C1 segment of cervical spinal cord (tissue), 14 donors: ENCODE data around the gene FOXG1.

Experiments
- DNase-seq, 14 donors: peaks; one replicate each; lab custom pipeline; 2025; lab: John Stamatoyannopoulos, UW

FOXG1 gene

DNA sequence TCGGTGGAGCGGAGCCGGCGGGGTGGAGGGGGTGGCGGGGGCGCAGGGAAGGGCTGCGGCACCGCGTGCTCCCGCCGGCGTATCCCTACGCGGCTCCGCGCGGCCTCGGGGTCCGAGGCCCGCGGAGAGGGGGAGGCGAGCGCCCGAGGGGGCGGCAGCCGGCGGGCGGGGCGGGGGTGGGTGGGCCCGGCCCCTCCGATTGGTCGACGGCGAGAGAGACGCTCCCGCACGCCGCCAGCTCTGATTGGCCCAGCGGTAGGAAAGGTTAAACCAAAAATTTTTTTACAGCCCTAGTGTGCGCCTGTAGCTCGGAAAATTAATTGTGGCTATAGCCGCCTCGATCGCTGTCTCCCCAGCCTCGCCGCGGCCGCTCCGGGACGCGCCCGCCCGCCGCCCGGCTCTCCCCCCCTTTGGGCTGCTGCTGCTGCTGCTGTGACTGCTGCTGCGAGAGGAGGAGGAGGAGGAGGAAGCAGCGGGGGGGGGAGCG, at the start of gene FOXG1:
Gene FOXG1, plus strand, starts transcription at position 319 of the 487 bp plus-strand sequence. CDS start 493 bp downstream, outside the sequence.
- DNase-seq: no peak

DNA sequence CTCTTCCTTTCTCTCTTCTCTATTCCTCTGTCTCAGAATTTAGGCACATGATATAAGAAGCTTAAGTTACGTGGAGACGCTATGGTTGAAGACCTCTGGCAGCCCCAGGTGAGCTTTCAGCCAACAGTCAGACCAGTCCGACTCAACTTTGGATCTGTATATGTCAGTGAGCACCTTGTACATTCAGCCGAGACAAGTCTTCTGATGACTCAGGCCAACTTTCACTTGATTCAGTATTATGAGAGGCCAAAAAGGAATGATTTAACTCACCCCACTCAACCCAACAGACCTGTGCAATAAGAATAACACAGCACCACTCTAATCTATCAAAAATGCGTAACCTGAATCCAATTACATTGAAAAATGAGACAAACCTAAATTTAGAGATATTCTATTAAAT, 47.5 kb upstream of the FOXG1 start:
- no peak for DNase-seq

DNA sequence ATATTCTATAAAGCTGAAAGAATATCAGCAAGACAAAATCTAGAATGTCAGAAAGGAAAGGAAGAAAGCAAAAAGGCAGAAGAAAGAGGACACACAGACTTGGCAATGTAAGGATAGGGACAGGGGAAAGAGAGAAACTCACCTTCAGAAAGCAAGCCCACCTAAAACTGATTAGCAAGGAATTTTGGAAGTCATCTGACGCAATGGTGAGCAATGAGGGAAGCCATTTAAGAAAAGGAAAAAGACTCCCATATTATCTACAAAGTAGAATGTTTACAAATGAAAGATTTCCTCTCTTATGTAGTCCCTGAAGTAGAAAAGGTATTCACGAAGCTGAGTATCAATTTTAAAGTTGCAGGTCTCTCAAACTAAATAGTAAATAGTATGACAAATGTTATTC, 35.2 kb upstream of the FOXG1 start:
- DNase-seq: no peak

DNA sequence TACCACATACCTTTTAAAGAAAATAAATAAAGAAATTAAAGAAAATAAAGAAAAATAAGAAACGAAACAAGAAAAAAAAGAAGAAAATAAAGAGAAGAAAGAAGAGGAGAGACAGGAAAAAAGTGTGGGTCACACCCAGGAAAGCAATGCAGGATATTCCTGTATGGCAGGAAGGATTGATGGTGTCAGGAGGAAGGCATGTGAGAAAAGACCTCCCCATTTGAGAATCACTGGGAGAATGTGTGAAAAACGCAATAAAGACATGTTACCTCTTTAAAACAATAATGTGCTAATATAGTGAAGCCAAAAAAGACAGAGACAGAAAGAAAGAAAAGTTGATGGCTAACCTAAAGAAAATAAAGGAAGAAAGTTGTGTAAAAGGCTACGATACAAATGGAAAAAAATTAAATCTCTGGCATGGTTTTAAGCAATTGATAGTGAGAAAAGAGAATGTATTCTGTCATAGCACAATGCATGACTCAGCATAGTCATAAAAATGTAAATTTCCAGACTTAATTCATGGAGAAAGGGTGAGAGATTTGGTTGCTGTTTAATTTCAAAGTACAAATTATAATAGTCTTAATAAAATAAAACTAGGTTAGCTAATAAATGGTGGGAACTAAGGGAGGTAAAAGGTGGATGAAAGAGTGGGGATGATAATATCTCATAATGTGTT, 24.3 kb upstream of the FOXG1 start:
- no peak for DNase-seq

DNA sequence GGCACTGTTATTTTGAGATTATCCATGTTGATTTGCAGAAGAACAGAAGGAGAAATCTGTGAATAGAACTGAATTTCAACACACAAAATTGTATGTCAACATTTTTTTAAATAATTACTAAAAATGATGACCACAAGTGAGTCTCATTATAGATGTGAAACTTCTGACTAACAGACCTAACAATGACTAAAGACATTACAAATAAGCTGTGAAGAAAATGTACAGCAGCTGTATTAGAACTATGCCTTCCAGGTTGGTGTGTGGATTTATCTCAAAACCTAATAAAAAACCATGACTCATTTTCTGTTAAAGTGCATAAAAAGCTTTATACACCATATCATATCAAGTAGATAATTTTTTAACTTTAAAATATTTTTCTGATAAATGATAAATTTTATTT, 22.5 kb upstream of the FOXG1 start:
- DNase-seq: no peak

DNA sequence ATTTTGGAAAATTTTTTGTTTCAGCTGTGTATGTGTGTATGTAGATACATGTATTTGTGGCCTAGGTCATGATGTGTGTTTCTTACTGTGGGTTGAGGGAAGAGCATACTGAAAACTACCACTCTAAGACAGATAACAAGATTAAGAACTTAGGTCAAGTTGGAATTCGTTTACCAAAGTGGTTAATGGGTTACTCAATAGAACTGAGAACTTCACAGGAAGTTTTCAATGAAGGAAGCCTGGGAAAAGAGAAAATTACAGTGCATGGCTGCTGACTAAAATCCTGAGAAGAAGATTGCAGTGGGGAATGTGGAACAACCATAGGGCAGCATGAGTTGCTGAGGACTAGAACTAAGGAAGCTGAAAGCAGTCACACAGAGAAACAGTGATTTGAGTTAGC, 21.4 kb upstream of the FOXG1 start:
- no peak for DNase-seq

DNA sequence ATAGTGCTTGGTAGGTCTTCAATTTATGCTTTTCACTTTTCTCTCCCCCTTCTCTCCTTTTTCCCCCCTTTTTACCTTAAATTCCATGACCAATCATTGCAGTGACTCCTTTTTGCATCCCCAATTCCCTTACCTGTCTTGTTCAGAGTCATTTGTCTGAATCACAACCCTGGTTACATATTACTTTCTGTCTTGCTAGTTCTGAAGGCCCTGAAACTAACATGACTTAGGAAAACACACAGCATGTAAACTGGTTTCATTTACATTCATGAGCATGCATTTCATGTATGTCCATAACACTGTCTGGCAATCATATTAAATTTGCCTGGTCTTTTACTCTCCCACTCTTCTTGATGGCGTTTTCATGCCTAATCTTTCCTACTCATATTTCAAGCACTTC, 20.3 kb upstream of the FOXG1 start:
- DNase-seq: no peak

DNA sequence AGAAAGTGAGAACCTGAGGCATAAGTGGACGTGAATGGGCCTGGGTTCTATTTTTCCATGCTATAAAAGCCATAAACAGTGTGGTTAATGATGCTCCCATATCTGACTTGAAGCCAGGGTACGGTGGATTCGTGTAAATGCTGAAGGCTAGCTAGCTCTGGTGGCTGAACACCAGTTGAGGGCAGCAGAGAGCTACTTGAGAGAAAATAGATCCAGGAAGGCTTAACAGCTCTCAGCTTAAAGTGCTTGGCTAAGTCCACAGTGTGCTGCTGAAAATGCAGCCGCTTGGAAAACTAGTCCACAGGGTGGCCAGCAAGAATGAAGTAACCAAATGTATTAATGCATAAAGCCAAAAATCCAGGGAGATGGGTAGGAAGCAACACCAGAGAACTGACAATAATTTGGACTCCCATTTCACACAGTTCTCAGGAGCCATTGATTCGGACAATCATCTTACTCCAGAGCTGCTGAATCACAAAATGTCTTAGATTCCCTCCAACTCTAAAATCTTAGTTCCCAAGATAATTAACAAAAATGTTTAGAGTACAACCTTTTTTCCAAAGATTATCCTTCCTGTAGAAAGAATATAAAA, 15.0 kb upstream of the FOXG1 start:
- DNase-seq: peak in 1 of 14 donors; percentile 2

DNA sequence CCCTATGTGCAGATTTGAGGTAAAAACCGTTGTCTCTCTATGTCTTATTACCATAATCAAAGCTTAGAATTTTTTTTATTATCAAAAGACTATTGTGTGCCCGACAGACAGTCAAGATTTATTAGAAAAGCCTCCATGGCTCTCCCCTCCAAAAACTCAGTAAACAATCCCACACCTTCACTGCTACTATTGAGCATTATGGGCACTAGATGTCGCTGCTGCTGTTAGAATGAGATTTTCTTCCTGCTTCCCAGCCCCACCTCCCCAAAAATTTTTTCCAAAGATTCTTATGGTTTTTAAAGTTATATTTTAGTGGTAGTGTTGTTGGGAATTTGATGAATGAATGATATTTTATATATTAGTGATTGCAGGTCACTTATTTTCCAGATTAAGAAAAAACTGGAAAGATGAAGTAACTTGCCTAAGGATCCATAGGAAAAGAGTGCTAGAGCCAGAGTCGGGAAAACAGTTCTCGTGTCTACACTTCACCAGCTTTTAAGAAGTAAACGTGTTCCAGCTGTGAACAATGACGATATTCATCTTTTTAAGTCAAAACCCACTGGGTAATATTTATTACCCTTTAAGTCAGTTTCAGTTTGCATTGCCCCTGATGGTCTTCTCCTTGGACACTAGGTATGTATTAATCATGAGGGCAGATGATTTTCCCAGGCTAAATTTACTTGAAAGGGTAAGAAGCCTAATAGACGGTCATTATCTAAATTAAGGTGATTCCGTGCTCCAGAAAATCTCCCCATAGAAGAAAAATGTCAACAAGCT, 12.2 kb upstream of the FOXG1 start:
- DNase-seq: no peak

DNA sequence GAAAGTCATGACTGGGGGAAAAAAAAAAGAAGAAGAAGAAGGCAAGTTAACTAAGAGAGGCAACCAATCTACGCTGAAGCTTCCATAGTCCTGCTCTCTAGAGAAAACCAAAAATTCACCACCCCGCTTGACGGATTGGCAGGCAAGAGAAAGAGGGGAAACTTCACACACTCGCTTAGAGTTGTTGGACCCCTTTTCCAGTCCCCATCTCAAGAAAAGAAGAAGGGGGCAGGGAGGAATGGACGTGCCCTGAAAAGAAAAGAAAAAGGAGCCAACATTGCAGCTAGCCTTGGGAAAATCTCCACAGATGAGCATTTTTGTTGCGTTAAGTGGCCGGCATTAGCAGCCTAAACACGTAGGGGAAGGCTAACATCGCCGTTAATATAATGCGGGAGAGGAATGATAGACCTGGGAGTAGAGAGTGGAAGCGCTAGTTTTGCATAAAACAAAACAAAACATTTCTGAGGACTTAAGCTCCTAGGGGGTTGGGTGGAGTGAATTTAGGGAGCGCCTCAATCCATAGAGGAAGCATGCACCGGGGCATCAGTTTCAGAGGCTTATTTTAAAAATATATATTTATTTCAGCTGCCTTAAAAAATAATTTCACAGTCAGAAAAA, 11.3 kb upstream of the FOXG1 start:
- no peak for DNase-seq

DNA sequence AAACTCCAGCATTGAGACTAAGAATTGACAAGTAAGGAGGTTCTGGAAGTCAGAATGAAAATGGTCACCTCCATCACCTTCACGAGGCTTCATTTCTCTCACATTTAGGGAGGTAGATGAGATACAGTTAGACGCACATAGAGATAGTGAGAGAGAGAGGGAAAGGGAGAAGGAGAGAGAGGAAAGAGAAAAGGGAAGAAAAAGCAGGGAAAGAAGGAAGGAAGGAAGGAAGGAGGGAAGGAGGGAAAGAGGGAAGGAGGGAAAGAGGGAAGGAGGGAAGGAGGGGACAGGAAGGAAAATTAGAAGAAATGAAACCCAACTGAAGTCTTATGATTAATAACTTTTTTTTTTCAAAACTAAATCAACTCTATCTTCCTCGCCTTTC, 10.7 kb upstream of the FOXG1 start:
- DNase-seq: no peak

DNA sequence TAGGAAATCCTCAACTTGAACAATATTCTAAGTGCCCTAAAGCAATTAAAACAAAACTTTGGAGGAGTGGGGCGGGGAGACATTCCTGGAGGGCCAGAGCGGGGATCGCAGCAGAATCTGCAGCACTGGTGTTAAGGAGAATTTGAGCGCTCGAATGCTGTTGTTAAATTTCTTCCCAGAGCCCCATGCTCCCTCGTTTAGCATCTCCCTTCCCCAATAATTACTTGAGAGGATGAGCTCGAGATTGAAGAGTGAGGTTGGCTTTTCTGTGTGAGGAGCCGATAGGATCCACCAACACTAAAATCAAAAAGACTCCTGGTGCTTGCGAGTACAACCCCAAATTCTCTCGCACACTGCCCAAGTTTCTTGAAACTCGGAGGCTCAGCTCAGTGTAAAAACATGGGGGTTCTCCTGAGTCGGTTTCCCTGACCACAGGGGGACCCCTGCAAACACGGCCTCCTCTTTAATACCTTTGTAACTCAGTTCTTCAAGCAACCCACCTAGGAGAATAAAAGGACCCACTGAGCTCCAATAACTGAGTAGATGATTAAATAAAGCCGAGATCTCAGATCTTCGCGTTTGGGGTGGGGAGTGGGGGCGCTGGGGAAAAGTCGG, 10.2 kb upstream of the FOXG1 start:
- no peak for DNase-seq

DNA sequence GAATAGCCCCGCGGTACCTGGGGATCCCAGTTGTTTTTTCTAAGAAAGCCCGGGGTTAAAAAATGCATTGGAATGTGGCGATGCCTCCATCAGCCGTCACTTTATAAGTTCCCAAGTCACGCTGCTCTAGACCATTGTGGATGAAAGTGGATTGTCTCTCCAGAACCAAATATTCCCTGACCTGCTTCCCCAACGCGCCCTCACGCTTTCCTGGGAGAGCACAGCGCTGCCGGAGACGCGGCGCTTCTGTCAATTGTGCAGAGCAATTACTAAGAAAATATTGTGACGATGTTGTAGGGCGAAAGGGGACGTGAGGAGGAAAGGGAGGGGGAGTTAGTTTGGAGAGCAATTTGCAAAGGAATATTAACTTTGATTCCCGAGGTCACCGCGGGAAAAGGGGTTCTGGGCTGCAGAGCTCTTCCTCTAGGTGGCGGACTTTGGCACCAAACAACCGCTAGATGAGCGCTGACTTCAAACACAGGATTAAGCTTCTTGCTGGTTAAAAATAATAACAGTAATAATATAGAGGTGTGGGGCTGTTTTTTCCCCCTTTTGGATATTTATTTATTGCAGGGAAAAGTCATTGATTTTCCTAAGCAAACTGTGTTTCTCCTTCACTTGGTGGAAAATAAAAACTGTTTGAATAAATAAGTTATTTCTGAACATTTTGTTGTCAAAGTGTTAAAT, 9.6 kb upstream of the FOXG1 start:
- no peak for DNase-seq

DNA sequence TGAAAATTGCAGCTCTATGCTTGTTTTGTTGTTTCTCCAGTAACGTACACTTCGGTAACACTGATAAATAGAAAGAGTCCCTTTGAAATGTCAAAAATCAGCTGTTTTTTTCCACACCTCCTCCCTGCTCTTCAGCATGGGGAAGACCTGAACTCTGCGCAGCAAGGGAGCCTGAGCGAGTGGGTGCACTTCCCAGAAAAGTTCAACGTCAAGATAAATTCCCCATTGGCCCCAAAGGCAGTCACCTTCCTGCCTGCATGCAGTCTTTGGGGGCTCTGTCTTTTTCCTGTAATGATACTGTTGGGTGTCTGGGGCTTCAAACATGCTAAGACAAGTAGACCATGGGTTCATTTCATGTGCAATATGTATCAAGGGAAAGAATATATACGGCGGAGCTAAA, 8.8 kb upstream of the FOXG1 start:
- no peak for DNase-seq

DNA sequence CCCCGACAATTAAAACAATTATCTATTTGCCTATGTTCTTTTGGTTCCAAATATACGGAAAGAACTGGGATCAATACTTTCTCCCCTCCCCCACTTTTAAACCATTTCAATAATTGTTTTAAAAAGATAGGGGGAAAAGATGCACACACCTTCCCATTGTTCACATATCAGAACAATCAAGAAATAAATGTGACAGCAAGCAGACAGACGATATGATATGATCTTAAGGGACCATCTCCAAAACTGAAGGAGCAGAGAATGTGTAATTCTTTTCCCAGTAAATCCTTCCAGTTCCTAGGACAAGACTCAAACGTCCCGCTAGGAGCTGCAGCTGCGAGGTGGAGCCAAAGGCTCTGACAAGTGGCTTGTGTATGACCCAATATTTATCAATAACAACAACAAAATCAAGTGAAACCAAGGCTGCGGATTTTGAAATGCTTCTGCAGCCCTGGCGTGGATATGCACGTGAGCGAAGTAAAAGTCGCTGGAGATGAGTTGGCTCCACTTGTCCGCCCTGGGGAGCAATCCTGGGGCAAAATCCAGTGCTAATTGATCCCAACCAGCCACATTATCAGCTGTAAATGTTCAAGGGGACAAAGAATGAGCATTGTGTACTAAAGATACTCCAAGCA, 8.2 kb upstream of the FOXG1 start:
- no peak for DNase-seq

DNA sequence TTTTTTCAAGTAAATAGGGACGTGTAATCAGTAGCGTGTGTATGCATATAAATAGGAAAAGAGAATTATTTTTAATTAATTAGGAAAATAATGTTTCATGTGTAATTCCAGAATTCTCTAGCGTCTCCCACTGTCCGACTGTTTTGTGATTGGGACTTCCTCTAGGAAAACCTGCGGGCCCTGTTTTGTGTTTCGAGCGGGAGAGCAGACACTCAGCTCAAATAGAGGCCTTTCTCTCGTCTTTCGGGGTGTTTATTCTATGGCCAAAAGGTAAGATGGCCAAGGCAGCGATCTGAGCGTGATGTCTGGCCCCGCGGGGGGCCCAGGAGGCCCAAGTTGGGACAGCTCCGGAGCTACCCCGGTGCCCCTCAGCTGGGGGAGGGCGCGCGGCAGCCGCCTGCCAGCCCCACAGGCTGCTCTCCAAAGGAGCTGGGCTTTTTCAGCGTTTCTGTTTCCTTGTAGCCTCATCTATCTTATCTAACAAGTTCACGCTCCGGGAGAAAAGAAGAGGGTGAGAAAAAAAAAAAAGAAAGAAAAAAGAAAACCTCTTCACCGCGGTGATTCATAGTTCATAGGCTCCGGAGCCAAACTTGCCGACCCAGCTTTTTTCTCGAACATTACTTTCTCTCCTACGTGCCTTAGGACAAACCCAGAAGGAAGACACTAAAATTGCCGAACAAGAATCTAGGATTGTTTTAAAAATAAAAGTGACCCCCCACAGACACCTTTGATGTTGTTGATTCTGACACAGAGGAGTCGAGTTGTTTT, 7.5 kb upstream of the FOXG1 start:
- no peak for DNase-seq

DNA sequence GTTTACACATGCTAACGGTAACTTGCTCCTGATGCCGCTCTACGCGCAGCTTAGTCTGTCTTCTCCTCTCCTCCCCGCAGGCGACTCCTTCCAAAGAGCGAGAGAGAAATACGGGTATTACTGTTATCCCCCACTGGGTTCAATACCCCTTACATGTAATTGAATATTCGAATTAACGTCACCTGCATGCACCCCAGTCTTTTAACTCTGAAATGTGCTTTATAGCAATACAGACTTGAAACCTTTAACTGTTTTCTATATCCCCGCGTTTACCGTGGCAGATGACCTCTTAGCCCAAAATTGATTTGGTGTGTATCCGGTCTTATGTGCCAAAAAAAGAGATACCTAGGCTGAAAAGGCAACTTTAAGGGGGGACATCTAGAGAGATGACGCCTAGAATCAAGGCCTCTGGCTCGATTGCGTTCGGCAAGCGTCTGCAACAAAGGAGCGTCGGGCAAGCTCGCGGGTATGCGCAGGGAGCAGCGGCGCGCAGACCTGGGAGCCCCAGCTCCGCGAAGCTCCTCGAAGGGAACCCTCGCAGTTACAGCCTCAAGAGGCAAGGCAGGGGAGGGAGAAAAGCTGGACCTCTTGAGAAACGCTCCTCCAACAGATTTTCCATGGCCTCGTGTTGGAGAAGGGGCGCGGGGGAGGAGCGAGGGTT, 6.8 kb upstream of the FOXG1 start:
- no peak for DNase-seq

DNA sequence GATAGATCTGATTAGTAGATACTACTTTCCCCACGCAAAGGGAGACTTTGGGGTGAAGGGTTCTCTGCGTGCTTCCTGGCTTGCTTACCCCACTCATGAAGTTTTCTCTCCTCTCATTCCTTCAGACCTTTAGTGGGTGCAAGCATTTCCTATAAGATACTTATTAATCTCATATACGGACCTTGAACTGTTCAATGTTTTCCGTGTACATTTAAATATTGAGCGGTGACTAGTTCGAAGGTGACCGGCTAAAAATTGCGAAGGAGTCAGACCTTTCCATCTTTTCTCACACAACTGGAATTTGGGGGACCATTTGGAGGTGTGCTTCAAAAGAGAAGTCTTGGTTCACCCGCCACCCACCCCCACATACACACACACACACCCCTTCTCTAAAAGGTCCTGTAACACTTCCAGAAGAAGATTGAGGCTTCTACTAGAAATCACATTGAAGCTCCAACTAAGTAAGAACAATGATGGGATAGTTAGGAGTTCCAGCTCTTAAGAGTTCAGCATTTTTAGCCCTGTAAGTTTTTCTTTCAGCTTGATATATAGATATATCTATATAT, 6.1 kb upstream of the FOXG1 start:
- no peak for DNase-seq
